GM20000 (cell line): Measurements from ENCODE around the gene TAAR8.
"Not testable (repeated sequence)": the region's sequence is repeated elsewhere in the genome, so short reads cannot be mapped to it uniquely, and the experiment has no call there.

ENCODE experiments used
- DNase-seq: peaks from one replicate; pipeline ENCODE4 v3.0.0; 2012; ENCODE audit warnings: low spot score
- TF ChIP-seq, protein P1 (sequence below): IDR thresholded peaks from 2 replicates; pipeline ENCODE4 v1.5.1; 2012; ENCODE audit warnings: mild to moderate bottlenecking, control low read depth; ENCODE audit errors: extremely low read depth, missing control alignments

Gene TAAR8

DNA sequence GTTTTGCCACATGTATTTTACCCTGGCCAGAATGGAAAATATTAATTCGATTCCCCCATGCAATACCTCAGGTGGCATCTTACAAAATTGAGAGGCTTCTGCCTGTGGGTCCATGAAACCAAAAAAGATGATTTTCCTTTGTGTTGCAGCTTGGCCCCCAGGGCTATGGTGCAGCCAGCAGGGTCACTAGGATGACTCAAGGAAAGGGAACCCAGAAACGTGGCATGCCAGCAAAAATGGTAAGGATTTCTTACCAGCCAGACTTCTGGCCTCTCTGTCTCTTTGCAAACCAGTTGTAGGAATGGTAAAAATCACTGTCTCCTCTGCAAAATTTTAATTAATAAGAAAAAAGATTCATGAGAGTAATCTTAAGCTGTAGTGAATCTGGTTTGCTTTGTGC is 26.0 kb upstream of the TAAR8 start:
- TF ChIP-seq, protein P1, sequence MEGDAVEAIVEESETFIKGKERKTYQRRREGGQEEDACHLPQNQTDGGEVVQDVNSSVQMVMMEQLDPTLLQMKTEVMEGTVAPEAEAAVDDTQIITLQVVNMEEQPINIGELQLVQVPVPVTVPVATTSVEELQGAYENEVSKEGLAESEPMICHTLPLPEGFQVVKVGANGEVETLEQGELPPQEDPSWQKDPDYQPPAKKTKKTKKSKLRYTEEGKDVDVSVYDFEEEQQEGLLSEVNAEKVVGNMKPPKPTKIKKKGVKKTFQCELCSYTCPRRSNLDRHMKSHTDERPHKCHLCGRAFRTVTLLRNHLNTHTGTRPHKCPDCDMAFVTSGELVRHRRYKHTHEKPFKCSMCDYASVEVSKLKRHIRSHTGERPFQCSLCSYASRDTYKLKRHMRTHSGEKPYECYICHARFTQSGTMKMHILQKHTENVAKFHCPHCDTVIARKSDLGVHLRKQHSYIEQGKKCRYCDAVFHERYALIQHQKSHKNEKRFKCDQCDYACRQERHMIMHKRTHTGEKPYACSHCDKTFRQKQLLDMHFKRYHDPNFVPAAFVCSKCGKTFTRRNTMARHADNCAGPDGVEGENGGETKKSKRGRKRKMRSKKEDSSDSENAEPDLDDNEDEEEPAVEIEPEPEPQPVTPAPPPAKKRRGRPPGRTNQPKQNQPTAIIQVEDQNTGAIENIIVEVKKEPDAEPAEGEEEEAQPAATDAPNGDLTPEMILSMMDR = no peak

DNA sequence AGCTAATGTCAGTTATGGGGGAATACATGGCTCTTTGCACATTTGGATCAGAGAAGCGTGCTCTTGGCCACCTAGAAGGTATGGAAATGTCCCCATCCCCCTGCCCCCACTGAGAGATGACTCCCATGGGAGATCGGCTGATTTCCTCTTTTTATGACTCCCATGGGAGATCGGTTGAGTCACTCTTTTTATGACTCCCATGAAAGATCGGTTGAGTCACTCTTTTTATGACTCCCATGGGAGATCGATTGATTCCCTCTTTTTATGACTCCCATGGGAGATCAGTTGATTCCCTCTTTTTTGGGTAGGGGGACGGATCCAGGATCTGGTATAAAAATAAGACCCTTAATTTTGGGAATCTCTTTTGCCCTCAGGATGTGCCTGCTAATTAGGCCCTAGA is 24.7 kb upstream of the TAAR8 start:
- DNase-seq = no peak

More for the DNA sequence above, 26.0 kb upstream of the TAAR8 start:
- no peak for DNase-seq

DNA sequence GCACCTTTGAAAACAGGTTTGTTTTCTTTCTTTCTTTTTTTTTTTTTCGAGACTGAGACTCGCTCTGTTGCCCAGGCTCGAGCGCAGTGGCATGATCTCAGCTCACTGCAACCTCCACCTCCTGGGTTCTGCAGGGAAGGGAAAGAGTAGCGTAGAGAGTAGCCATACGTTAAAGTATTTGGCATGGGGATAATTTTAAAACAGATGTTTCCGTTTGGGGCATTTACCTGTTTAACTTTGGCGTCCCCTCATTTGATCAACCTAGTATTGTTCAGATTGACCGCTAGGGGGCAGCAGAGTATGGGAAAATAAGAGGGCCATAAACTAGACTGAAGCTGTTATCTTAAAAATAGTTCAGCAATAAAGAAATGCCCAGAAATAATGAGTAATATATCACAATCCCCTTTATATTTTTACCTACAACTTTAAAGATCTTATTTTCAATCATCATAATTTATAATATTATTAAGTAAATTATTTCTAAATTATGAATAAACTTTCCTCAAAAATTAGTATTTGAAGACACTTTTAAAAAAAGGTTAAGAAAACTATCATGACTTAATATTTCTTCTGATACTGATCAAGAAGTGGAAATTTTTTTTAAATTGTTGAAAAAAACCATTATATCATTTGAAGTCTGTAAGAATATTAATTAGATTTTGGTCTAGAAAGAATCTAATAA is 22.0 kb upstream of the TAAR8 start:
- TF ChIP-seq, protein P1 = peak; percentile 23
- peak; percentile 36 for DNase-seq

More for the DNA sequence above, 24.7 kb upstream of the TAAR8 start:
- TF ChIP-seq, protein P1 = no peak

DNA sequence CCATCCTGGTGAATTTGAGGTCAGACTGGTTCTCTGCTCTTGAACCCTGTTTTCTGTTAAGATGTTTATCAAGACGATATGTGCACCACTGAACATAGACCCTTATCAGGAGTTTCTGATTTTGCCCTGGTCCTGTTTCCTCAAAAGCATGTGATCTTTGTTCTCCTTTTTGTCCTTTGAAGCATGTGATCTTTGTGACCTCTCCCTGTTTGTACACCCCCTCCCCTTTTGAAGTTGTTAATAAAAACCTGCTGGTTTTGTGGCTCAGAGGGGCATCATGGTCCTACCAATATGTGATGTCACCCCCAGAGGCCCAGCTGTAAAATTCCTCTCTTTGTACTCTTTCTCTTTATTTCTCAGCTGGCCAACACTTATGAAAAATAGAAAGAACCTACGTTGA is 17.9 kb upstream of the TAAR8 start:
- DNase-seq = not testable (repeated sequence)

DNA sequence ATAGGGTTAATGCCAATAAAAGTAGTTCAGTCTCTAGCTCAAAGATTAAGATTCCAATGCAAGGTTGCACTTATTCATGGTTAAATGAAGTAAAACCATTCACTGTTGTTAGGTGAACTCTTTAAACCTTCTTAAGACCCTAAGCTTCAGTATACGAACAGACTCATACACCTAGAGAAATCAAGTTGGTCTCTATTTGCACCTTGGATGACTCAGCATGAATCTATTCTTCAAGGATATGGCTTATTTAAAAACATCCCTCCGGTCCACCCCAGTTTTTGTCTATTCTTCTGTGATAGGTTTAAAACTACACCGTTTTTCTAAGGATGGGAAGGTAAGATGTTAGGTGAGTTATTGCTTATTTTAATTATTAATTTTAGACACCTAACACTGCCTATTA is 15.3 kb upstream of the TAAR8 start:
- TF ChIP-seq, protein P1 = no peak
- no peak for DNase-seq

DNA sequence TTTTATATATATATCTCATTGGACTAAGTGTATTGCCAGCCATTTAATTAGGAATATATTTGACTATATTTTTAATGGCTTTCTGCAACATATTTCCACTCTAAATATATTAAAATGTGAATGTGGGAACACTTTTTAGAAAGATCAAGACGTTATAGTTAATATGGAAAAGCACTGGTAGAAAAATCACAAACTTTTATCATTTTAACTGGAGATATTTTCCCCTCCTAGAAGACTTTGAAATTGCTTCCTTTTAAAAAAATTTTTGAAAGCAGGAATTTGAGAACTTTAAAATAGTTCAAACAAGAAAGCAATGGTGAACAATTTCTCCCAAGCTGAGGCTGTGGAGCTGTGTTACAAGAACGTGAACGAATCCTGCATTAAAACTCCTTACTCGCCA is 14.5 kb upstream of the TAAR8 start, which contains the start of gene TAAR9:
Gene TAAR9 (plus strand): TSS at position 301 of the 400 bp plus-strand sequence. CDS start 13 bp downstream, at position 314.
- DNase-seq = no peak
- TF ChIP-seq, protein P1 = no peak

DNA sequence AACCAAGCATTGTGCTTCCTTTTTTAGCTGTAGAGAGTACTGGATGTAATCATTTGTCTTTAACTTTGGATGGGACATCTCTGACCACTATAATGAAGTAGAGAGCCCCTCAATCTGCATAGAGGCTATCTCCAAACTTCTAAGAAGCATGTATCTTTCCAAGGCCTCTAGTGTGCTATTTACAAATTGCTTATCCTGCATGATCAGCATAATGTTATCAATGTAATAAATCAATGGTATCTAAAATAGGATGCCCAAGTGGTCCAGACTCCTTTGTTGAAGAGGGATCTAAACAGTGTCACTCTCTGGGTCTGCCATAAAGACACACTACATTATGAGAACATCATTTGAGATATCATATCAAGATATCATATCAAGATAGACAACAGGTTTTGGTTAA is 7.6 kb upstream of the TAAR8 start:
- no peak for DNase-seq
- TF ChIP-seq, protein P1 = no peak
